Spleen (tissue), 7 donors: ENCODE results near the gene PARD3.

Experiments used
- POLR2A ChIP-seq, 3 donors: fragments of 450-650 bp; IDR thresholded peaks; one replicate each; pipeline ENCODE4 v1.5.1; 2017; ENCODE audit warnings: antibody characterized with exemption in 3 of 3, mild to moderate bottlenecking in 1 of 3
- POLR2AphosphoS5 ChIP-seq, 3 donors: sonication (generic); formaldehyde crosslinking; IDR thresholded peaks; one replicate each; pipeline ENCODE4 v1.5.1; 2017; ENCODE audit warnings: antibody characterized with exemption in 3 of 3
- TF ChIP-seq, protein P1 (sequence below), 11 experiments: fragments of 200-600 bp in 7 of 11; fragments of 450-650 bp in 4 of 11; sonication (generic) in 4 of 11; IDR thresholded peaks in 8 of 11; conservative IDR thresholded peaks in 3 of 11; 1 replicate in 7 of 11; 2 replicates in 4 of 11; pipeline versions ENCODE4 v1.4.0 to v1.8.0; 2016 to 2021; ENCODE audit warnings: antibody characterized with exemption in 11 of 11, inconsistent platforms in 4 of 11, mild to moderate bottlenecking in 1 of 11
- donor health status: DM: no; HTN: no; CAD: no; lungs with moderate emphysema.
- donor health status: DM: no; HTN: no; CAD: no.
- donor health status: DM: no; HTN: no; CAD: no.

DNA sequence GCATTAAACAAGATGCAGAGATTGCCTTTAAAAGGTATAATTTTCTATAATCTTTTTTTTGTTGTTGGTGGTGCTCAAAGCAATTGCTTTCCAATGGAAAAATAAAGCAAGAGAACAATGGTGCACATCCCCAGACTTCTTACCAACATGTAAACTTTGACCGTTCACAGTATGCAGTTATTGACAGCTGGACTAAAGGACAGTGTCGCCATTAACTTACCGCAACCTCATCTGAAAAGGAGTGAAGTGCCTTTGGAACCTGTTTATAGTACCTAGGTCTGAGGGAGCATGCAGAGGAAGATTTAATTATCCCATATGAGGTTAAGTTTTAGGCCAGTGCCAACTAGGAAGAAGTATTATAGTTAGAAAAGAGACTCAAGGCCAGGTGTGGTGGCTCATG lies 654.5 kb downstream of the PARD3 start:
- TF ChIP-seq, protein P1, sequence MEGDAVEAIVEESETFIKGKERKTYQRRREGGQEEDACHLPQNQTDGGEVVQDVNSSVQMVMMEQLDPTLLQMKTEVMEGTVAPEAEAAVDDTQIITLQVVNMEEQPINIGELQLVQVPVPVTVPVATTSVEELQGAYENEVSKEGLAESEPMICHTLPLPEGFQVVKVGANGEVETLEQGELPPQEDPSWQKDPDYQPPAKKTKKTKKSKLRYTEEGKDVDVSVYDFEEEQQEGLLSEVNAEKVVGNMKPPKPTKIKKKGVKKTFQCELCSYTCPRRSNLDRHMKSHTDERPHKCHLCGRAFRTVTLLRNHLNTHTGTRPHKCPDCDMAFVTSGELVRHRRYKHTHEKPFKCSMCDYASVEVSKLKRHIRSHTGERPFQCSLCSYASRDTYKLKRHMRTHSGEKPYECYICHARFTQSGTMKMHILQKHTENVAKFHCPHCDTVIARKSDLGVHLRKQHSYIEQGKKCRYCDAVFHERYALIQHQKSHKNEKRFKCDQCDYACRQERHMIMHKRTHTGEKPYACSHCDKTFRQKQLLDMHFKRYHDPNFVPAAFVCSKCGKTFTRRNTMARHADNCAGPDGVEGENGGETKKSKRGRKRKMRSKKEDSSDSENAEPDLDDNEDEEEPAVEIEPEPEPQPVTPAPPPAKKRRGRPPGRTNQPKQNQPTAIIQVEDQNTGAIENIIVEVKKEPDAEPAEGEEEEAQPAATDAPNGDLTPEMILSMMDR (IDR thresholded peaks at IDR 0.05 in 8 of 11, conservative IDR thresholded peaks at IDR 0.05 in 3 of 11): no peak
- TF ChIP-seq POLR2A (IDR thresholded peaks at IDR 0.05): no peak
- TF ChIP-seq POLR2AphosphoS5 (IDR thresholded peaks at IDR 0.05): no peak
